ENCODE data around the gene GLP2R.
"Not testable (repeated sequence)": the region's sequence is repeated elsewhere in the genome, so short reads cannot be mapped to it uniquely, and the experiment has no call there.

GLP2R gene, protein sequence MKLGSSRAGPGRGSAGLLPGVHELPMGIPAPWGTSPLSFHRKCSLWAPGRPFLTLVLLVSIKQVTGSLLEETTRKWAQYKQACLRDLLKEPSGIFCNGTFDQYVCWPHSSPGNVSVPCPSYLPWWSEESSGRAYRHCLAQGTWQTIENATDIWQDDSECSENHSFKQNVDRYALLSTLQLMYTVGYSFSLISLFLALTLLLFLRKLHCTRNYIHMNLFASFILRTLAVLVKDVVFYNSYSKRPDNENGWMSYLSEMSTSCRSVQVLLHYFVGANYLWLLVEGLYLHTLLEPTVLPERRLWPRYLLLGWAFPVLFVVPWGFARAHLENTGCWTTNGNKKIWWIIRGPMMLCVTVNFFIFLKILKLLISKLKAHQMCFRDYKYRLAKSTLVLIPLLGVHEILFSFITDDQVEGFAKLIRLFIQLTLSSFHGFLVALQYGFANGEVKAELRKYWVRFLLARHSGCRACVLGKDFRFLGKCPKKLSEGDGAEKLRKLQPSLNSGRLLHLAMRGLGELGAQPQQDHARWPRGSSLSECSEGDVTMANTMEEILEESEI

DNA sequence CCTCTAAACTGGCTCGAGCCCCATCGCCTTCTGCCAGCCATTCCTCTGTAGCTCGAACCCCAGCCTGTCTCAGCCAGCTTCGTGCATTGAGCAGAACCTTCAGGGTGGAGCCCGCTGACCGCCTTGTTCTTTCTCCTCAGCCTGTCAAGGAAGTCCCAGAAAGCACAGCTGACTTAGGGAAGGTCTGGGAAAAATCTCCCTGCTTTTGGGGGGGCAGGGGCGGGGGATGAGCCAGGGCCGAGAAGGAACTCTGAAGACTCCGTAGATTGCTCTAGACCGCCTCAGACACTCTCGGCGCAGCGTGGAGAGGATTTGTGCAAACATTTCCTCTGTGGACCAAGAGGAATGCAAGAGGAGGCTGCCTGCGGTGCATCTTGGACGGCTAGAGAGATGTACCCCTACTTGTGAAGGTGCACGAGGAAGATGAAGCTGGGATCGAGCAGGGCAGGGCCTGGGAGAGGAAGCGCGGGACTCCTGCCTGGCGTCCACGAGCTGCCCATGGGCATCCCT lies at the start of gene GLP2R:
Gene GLP2R, plus strand, starts transcription at position 284 of the 510 bp plus-strand sequence. Its CDS starts 140 bp downstream, at position 424.
- DNase-seq: no peak

GRCh38 chr17:9776911-9777310 lies 48.8 kb upstream of the GLP2R start:
- no peak for DNase-seq

- no peak for DNase-seq
Observed at GRCh38 chr17:9780552-9780951, 45.2 kb upstream of the GLP2R start.

DNA sequence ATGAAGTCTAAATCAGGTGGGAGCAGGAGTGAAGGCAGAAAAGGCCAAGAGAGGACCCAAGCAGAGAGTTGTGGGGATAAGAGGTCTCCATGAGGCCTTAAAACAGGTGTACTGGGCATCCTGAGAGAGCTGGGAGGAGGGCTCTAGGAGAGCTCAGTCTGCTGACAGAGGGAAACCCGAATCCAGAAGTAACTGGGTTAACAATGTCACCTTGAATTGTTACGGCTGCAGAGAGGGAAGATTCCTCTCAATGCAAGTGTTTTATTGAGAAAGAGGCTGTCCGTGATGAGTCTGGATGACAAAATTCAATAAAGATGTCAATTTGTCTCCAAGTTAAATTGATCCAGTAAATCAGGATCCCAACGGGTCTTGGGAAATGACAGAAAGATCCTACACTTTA lies 42.7 kb upstream of the GLP2R start:
- DNase-seq: no peak

- DNase-seq: not testable (repeated sequence)
Observed at GRCh38 chr17:9783465-9783864, 42.3 kb upstream of the GLP2R start.

DNA sequence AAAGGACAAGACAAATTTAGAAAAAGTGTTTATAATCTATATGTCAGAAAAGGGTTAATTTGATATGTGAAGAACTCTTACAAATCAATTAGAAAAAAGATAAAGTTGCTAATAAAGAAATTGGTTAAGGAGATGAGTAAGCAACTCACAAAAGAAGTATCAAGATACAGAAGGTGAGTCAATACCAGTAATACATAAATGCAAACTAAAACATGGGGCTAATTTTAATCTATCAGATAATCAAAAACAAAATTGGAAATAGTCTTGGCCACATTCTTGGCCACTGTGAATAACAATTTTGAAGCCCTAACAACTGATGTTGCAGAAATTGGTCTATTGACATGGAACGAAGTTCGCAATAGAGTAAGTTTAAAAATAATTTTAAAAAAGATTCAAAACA lies 41.2 kb upstream of the GLP2R start:
- no peak for DNase-seq

DNA sequence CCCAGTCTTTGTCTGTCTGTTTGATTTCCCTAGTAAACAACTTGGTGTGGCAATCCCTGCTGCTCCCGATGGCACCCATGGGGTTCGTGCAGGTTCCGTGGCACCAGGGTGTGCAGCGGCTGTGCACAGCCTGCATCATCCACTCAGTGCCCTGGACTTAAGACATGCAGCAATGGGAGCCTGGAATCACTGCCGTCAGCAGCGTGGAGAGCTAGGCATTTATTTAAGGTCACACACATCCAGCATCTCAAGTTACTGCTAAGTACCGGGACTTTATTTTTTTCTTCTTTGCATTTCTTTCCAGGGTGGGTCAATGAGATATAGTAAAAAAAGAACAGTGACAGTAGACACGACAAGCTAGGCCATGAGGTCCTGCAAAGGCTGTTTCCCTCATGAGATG lies 37.1 kb upstream of the GLP2R start:
- DNase-seq: no peak

- no peak for DNase-seq
Observed at GRCh38 chr17:9790316-9790715, 35.4 kb upstream of the GLP2R start.

DNA sequence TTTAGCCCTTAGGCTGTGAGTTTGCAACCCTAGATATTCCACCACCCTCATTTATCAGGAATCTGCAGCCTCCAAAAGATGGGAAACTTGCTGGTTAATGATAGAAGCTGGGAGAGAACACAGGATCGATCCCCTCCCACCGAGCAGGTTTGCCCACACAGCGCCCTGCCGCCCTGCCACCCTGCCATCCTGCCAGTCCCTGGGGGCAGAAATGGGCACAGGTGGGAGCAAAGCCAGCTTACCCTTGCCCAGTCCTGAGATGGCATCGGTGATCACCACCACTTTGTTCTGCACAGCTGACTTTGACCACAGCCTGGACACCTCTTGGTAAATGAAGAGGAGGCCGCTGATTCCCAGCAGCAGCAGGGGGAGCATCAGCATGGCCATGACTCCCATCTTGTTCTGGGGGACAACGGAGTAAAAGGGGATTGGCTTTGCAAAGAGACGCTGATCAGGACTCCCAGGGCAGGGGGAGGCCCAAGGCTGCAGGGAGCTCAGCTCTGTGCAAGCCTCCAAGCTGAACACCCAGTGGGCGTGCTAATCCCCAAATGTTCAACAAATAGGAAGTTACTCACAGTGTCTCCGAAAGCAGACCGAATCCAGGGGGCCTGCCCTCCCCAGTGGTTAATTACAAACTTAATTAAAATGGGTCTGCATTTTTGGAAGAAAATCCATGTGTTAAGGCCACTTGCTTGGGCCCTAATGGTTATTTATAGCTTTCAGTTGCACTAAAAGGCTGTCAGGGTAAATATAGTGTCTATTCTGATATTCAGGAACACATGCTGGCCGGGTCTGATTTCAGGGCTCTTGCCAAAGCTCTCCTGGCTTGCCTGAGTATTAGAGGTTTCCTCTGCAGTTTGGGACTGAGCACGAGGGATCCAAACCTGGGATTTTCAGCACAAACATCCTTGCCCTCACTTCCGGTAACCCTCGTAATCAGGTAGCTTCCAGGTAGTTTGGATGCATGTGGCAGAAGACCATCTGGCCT lies 34.5 kb upstream of the GLP2R start, which contains the start of gene DHRS7C:
Gene DHRS7C, minus strand, starts transcription at position 704 of the 988 bp plus-strand sequence. Its CDS starts 308 bp downstream, at position 396.
- no peak for DNase-seq

DNA sequence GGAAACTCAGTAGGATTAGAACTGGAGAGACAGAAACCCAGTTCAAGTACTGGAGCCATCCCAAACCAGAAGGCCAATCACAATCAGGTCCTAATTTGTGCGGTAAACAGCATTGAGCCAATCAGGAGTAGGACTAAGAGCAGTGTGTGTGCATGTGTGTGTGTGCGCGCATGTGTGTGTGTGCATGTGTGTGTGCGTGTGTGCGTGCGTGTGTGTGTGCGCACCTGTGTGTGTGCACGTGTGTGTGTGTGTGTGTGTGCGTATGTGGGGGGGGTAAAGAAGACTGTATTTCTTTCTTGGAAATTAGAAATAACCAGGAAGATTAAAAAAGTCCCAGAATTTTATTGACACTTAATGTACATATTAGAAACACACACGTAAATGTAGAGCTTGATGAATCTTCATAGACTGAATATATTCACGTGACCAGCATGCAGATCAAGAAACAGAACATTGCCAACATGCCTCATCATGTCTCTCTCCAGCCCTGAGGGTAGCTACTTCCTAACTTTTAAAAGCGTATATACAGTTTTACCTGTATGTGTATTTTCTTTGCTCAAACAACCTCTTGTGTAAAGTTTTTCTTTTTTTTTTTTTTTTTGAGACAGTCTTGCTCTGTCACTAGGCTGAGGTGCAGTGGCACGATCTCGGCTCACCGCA lies 33.4 kb upstream of the GLP2R start:
- no peak for DNase-seq

DNA sequence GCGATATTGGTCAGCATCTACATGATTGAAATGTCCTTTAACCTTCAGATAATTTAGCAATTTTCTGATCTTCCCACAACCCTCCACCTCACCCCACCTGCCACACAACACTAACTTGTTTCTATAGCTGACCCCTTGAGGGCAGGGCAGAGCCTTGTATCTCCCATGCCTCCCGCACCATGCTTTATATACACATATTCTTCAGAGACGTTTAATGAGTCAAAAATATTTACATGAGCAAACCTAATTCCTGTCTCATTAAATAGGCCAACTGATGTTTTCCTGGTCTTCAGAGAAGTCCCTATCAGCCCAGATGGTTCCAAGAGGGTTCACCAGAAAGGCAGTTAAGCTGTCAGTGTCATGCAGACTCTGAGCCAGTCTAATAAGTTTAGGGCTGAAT lies 27.7 kb upstream of the GLP2R start:
- DNase-seq: no peak

DNA sequence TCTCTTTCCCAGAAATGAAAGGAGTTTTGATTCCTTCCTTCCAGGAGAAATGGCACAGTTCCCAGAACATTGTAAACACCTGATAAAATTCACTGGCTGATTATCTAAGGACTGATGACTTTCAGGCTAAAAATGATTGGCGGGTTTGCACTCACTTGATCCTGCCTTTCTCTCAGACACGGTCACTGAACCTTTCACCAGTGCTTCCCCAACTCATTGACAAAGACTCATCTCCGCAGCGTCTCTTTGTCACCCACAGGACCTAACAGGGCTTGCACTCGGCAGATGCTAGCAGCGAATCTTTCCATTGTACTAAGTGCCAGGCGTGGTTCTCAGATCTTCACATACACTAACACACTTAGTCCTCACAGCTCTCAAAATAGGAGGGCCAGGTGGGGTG lies 27.0 kb upstream of the GLP2R start:
- no peak for DNase-seq

GRCh38 chr17:9801505-9801904 lies 24.2 kb upstream of the GLP2R start:
- no peak for DNase-seq

DNA sequence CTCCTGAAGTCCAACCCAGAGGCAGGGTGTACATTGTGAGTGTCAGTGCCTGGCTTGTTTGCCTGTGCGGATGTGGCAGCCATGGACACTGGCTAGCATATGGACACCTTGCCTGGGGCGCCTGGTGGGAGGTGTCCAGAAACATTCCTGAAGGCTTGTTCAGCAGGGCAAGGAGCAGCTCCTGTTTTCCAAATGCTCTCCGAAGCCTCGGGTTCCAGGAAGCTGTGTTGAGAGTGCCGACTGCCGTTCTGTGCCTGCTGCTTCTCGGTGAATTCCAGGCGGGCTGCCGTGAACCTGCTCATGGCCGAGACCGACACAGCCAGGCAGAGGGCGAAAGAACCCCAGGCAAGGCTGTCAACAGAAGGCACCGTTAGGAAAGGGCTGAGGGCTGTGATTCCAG lies 23.4 kb upstream of the GLP2R start:
- no peak for DNase-seq

DNA sequence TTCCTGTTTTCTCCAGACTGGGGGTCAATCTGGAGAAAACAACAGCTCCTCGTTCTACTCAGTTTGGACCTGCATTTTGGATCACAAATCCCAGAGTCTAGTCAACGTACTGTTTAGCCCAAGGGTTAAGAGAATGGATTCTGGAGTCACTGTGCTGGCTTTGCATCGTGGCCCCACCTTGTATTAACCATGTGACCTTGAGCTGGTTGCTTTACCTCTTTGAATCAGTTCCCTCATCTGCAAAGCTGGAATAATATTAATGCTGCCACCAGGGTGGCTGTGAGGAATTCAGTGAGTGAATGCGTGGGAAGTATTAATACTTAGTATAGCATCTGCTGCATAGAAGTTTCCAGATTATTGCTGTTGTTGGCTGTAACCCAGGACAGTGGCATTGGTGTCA lies 23.0 kb upstream of the GLP2R start:
- no peak for DNase-seq

- DNase-seq: no peak
Observed at GRCh38 chr17:9805769-9806168, 20.0 kb upstream of the GLP2R start.

GRCh38 chr17:9806699-9807098 lies 19.0 kb upstream of the GLP2R start:
- DNase-seq: no peak

DNA sequence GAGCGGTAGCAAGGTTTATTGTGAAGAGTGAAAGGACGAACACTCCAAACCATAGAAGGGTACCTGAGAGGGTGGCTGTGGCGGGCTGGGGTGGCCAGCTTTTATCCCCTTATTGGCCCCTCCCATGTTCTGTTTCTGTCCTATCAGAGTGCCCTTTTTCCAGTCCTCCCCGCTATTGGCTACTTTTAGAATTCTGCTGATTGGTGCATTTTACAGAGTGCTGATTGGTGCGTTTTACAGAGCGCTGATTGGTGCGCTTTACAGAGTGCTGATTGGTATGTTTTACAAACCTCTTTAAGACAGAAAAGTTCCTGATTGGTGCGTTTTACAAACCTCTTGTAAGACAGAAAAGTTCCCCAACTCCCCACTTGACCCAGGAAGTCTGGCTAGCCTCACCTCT lies 16.3 kb upstream of the GLP2R start:
- DNase-seq: no peak

GRCh38 chr17:9810100-9810949 lies 15.4 kb upstream of the GLP2R start:
- DNase-seq: no peak

DNA sequence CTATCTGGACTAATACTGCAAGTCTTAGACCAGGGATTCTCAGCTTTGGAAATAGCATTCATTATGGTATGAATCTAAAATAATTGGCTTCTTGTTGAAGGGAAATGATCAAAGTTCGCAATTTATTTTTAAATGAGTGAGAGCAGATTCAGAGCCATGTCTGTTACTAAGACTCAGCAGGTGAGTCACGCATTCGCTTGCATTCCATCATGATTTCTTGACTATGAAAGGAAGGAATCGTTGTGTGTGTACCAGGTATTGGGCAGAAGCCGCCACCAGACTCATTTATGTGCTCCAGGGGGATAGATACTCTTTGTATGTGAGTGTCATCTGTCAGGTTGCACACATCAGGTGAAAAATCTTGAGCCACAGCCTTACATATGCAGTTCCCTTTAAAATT lies 14.6 kb upstream of the GLP2R start:
- DNase-seq: no peak

DNA sequence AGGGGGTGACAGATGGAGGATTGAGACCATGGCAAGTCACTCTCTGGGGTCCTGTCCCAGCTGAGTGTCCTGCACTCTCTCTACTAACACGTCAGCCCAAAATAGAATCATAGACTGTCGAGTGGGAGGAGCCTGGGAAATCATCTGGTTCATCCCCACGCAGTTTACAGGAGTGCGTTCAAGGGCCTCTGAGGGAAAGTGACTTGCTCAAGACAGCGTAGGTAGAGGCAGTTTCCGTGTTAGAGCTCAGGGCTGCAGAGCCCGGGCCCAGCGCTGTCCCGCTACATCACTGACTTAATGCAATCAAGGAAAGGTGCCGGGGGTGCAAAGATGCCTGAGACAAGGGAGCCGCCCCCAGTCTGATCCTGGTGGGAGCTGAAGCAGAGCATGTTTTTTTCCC lies 14.2 kb upstream of the GLP2R start:
- DNase-seq: no peak

DNA sequence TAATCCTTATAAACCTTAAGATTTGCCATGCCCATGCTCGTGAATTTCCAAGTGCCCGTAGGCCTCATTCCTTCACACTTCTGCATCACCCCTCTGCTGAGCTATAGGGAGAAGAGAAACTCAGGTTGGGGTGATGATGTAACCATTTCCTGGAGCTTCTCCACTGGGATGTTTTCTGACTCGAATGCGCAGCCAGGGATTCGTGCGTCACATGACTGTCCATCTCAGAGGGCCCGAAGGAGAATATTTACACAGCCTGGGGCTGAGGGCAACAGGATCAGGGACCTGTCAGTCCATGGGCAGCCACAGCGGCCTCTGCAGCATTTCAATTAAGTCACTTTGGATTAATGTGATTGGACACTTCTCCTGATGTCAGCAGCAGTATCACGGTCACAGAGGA lies 12.6 kb upstream of the GLP2R start:
- DNase-seq: no peak
